HepG2 (cell line): ENCODE results near the gene TPPP3. TPM values are rescaled to one million over a fixed set of nuclear protein-coding genes. Genes with fewer than 3 reads are reported as not detected.

Experiments
- ATF7-NPFF ChIP-seq: sonication (generic); formaldehyde crosslinking; IDR thresholded peaks from 2 replicates; pipeline ENCODE4 v1.8.1; 2023; ENCODE audit warnings: mild to moderate bottlenecking, low read depth, missing genetic modification reagents, moderate library complexity
- CREB1 ChIP-seq, 2 experiments: fragments of 450-650 bp in 1 of 2; IDR thresholded peaks; 2 replicates each; pipeline ENCODE4 v1.6.1; 2016 to 2017; ENCODE audit warnings: control low read depth in 1 of 2, mild to moderate bottlenecking in 1 of 2, missing compliant biosample characterization in 1 of 2, missing genetic modification characterization in 1 of 2
- IRX3 ChIP-seq: sonication (generic); formaldehyde crosslinking; IDR thresholded peaks from 2 replicates; pipeline ENCODE4 v1.8.1; 2023; ENCODE audit warnings: mild to moderate bottlenecking, low read depth, missing genetic modification reagents, borderline replicate concordance
- NR1H2 ChIP-seq: sonication (generic); formaldehyde crosslinking; IDR thresholded peaks from 2 replicates; pipeline ENCODE4 v1.8.1; 2022; ENCODE audit warnings: low read depth, missing genetic modification reagents, borderline replicate concordance
- THAP11 ChIP-seq: IDR thresholded peaks from 2 replicates; pipeline ENCODE4 v1.6.1; 2016; ENCODE audit warnings: missing biosample characterization, missing genetic modification reagents
- ZNF17 ChIP-seq: sonication (generic); formaldehyde crosslinking; IDR thresholded peaks from 2 replicates; pipeline ENCODE4 v1.5.0; 2020; ENCODE audit warnings: mild to moderate bottlenecking, missing genetic modification reagents
- ZNF180 ChIP-seq: sonication (generic); formaldehyde crosslinking; IDR thresholded peaks from 2 replicates; pipeline ENCODE4 v1.4.0; 2020; ENCODE audit warnings: low read depth, missing genetic modification reagents, borderline replicate concordance
- ZNF256 ChIP-seq: sonication (generic); formaldehyde crosslinking; conservative IDR thresholded peaks from 2 replicates; pipeline ENCODE4 v1.4.0; 2020; ENCODE audit warnings: missing genetic modification reagents
- ZNF30 ChIP-seq: sonication (generic); formaldehyde crosslinking; IDR thresholded peaks from 2 replicates; pipeline ENCODE4 v1.5.0; 2020; ENCODE audit warnings: mild to moderate bottlenecking, missing genetic modification reagents
- ZNF501 ChIP-seq: sonication (generic); formaldehyde crosslinking; IDR thresholded peaks from 2 replicates; pipeline ENCODE4 v1.5.1; 2020; ENCODE audit warnings: mild to moderate bottlenecking, moderate library complexity, missing genetic modification reagents
- ZNF547 ChIP-seq: sonication (generic); formaldehyde crosslinking; IDR thresholded peaks from 2 replicates; pipeline ENCODE4 v1.5.1; 2020; ENCODE audit warnings: mild to moderate bottlenecking, missing genetic modification reagents
- ZNF619 ChIP-seq: sonication (generic); formaldehyde crosslinking; IDR thresholded peaks from 2 replicates; pipeline ENCODE4 v1.4.0; 2020; ENCODE audit warnings: mild to moderate bottlenecking, missing genetic modification reagents
- polyA plus RNA-seq, 8 experiments: library from polyadenylated mRNA; depleted of rRNA in 3 of 8; stranded (reverse) in 7 of 8; unstranded in 1 of 8; fragments of >200 nt; fragmentation: Illumina TruSeq in 4 of 8; extraction: Trizol in 4 of 8; gene quantifications; 2 replicates each; pipeline versions ENCODE4 v1.2.1 to v1.2.3, GENCODE V29; 2011 to 2016; ENCODE audit warnings: low read depth in 4 of 8, missing spikeins in 1 of 8, mixed read lengths in 1 of 8; ENCODE audit not compliant: insufficient read depth in 1 of 8
- total RNA-seq, 5 experiments: library from RNA; depleted of rRNA; stranded (reverse); fragments of >200 nt; fragmentation: Illumina TruSeq; extraction: Trizol; gene quantifications; 2 replicates each; pipeline ENCODE4 v1.2.3, GENCODE V29; 2016; ENCODE audit warnings: low read depth in 1 of 5
- TF ChIP-seq, protein P1 (sequence below): sonication (generic); formaldehyde crosslinking; IDR thresholded peaks from 2 replicates; pipeline ENCODE4 v1.5.1; 2020; ENCODE audit warnings: missing genetic modification reagents, mild to moderate bottlenecking, borderline replicate concordance
- TF ChIP-seq, protein P2 (sequence below): sonication (generic); formaldehyde crosslinking; IDR thresholded peaks from 2 replicates; pipeline ENCODE4 v1.5.0; 2020; ENCODE audit warnings: mild to moderate bottlenecking, missing genetic modification reagents, moderate library complexity
- TF ChIP-seq, protein P3 (sequence below): sonication (generic); formaldehyde crosslinking; IDR thresholded peaks from 2 replicates; pipeline ENCODE4 v1.4.0; 2020; ENCODE audit warnings: mild to moderate bottlenecking, missing genetic modification reagents, borderline replicate concordance
- TF ChIP-seq, protein P4 (sequence below): IDR thresholded peaks from 2 replicates; pipeline ENCODE4 v1.6.1; 2016; ENCODE audit warnings: low read depth, borderline replicate concordance
- TF ChIP-seq, protein P5 (sequence below), 2 experiments: sonication (generic) in 1 of 2; formaldehyde crosslinking in 1 of 2; IDR thresholded peaks; 2 replicates each; pipeline versions ENCODE4 v1.4.0 to v1.6.1; 2018 to 2020; ENCODE audit warnings: missing genetic modification reagents in 2 of 2, borderline replicate concordance in 1 of 2, low read depth in 1 of 2, mild to moderate bottlenecking in 1 of 2, missing biosample characterization in 1 of 2

TPPP3 gene
- total and polyA plus RNA-seq, 2 of the 13 experiments (the other 11 are each of a cell fraction or from before 2014, with no cell fraction given) = 0.16 to 0.44 TPM

DNA sequence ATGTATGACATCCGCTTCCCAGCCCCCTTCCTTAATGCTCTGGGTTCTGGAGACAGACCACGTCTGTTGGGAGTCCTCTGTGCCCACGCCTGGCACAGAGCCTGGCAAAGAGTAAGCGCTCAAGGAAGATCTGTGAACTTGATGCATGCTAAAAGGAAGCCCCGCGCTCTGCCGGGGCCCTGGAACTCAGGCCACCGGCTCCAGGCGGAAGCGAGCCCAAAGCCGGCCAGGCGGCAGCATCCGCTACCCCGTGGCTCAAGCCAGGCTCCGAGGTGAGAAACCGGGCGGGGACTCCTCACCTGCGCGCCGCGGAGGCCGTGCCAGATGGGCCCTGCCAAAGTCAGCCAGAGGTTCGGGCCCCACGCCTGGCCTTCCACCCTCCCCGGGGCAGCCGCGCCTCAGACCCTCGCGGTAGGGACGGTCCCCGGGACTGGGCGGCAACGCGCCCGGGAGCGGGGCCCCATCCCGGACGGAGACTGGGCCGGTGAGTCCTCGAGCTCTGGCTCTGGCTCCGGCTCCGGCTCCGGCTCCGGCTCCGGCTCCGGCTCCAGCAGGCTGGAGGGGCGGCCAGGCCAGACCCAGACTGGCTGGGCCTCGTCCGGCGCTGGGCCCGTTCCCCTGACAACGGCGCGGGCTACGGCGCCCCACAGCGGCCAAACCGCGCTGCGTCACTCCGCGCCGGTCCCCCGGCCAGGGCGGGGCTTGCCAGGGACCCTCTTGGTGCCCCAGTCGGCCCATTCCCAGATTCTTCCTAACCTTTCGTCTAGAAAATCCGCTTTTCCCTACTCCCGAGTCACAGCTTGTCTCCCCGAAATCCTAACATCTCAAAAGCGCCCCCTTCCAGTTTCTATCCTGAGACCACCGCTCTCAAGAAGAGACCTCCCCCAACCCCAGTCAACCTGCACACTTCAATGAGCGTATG, 22.8 kb upstream of the TPPP3 start, which contains the start of gene ZDHHC1 (continued):
- TF ChIP-seq, protein P1, sequence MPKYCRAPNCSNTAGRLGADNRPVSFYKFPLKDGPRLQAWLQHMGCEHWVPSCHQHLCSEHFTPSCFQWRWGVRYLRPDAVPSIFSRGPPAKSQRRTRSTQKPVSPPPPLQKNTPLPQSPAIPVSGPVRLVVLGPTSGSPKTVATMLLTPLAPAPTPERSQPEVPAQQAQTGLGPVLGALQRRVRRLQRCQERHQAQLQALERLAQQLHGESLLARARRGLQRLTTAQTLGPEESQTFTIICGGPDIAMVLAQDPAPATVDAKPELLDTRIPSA (CRISPR knock-in tag) = peak; percentile 81; the same call in 1 of the 2 replicates
- TF ChIP-seq, protein P2, sequence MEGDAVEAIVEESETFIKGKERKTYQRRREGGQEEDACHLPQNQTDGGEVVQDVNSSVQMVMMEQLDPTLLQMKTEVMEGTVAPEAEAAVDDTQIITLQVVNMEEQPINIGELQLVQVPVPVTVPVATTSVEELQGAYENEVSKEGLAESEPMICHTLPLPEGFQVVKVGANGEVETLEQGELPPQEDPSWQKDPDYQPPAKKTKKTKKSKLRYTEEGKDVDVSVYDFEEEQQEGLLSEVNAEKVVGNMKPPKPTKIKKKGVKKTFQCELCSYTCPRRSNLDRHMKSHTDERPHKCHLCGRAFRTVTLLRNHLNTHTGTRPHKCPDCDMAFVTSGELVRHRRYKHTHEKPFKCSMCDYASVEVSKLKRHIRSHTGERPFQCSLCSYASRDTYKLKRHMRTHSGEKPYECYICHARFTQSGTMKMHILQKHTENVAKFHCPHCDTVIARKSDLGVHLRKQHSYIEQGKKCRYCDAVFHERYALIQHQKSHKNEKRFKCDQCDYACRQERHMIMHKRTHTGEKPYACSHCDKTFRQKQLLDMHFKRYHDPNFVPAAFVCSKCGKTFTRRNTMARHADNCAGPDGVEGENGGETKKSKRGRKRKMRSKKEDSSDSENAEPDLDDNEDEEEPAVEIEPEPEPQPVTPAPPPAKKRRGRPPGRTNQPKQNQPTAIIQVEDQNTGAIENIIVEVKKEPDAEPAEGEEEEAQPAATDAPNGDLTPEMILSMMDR (CRISPR knock-in tag) = peak; percentile 89
- TF ChIP-seq ZNF547 (peak; percentile 92; the same call in 1 of the 2 replicates), ZNF501 (CRISPR knock-in tag) (peak; percentile 93), THAP11 (CRISPR knock-in tag) (peak; percentile 74), ZNF180 (CRISPR knock-in tag) (0 out of 2 replicates have a peak, but pooled peaks have one; percentile 51), ATF7-NPFF (CRISPR knock-in tag) (peak; percentile 69; the same call in 1 of the 2 replicates), ZNF30 (CRISPR knock-in tag) (0 out of 2 replicates have a peak, but pooled peaks have one; percentile 72), ZNF619 (CRISPR knock-in tag) (0 out of 2 replicates have a peak, but pooled peaks have one; percentile 75), IRX3 (0 out of 2 replicates have a peak, but pooled peaks have one; percentile 28), NR1H2 (CRISPR knock-in tag) (0 out of 2 replicates have a peak, but pooled peaks have one; percentile 40), CREB1 (IDR thresholded peaks at IDR 0.05) (no peak), CREB1 (CRISPR knock-in tag; IDR thresholded peaks at IDR 0.05) (no peak), ZNF256 (CRISPR knock-in tag) (peak; percentile 79), ZNF17 (no peak)
- TF ChIP-seq, protein P3, sequence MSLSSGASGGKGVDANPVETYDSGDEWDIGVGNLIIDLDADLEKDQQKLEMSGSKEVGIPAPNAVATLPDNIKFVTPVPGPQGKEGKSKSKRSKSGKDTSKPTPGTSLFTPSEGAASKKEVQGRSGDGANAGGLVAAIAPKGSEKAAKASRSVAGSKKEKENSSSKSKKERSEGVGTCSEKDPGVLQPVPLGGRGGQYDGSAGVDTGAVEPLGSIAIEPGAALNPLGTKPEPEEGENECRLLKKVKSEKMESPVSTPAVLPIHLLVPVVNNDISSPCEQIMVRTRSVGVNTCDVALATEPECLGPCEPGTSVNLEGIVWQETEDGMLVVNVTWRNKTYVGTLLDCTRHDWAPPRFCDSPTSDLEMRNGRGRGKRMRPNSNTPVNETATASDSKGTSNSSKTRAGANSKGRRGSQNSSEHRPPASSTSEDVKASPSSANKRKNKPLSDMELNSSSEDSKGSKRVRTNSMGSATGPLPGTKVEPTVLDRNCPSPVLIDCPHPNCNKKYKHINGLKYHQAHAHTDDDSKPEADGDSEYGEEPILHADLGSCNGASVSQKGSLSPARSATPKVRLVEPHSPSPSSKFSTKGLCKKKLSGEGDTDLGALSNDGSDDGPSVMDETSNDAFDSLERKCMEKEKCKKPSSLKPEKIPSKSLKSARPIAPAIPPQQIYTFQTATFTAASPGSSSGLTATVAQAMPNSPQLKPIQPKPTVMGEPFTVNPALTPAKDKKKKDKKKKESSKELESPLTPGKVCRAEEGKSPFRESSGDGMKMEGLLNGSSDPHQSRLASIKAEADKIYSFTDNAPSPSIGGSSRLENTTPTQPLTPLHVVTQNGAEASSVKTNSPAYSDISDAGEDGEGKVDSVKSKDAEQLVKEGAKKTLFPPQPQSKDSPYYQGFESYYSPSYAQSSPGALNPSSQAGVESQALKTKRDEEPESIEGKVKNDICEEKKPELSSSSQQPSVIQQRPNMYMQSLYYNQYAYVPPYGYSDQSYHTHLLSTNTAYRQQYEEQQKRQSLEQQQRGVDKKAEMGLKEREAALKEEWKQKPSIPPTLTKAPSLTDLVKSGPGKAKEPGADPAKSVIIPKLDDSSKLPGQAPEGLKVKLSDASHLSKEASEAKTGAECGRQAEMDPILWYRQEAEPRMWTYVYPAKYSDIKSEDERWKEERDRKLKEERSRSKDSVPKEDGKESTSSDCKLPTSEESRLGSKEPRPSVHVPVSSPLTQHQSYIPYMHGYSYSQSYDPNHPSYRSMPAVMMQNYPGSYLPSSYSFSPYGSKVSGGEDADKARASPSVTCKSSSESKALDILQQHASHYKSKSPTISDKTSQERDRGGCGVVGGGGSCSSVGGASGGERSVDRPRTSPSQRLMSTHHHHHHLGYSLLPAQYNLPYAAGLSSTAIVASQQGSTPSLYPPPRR (CRISPR knock-in tag) = peak; percentile 51; the same call in 1 of the 2 replicates
- TF ChIP-seq, protein P4, sequence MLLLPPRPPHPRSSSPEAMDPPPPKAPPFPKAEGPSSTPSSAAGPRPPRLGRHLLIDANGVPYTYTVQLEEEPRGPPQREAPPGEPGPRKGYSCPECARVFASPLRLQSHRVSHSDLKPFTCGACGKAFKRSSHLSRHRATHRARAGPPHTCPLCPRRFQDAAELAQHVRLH (CRISPR knock-in tag) = peak; percentile 99
- TF ChIP-seq, protein P5, sequence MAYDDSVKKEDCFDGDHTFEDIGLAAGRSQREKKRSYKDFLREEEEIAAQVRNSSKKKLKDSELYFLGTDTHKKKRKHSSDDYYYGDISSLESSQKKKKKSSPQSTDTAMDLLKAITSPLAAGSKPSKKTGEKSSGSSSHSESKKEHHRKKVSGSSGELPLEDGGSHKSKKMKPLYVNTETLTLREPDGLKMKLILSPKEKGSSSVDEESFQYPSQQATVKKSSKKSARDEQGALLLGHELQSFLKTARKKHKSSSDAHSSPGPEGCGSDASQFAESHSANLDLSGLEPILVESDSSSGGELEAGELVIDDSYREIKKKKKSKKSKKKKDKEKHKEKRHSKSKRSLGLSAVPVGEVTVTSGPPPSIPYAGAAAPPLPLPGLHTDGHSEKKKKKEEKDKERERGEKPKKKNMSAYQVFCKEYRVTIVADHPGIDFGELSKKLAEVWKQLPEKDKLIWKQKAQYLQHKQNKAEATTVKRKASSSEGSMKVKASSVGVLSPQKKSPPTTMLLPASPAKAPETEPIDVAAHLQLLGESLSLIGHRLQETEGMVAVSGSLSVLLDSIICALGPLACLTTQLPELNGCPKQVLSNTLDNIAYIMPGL (CRISPR knock-in tag; IDR thresholded peaks at IDR 0.05; ENCODE audit: borderline replicate concordance in 1 of 2, low read depth in 1 of 2) = peak; percentile 93 to 98; a peak in 3 of 4 replicates
